Brain microvascular endothelial cell (primary cell): ENCODE data around the gene SIN3B.

ENCODE experiments used
- DNase-seq: peaks from one replicate; pipeline ENCODE4 v3.0.0-alpha.2; 2020
- H3K27ac ChIP-seq: fragments of 250-450 bp; sonication (Bioruptor Pico); 2 replicates; pipeline ENCODE4 v1.5.1; 2020; ENCODE audit warnings: mild to moderate bottlenecking, moderate library complexity
- H3K27me3 ChIP-seq: fragments of 250-450 bp; sonication (Bioruptor Pico); replicated peaks from 2 replicates; pipeline ENCODE4 v1.5.1; 2020; ENCODE audit warnings: mild to moderate bottlenecking
- H3K36me3 ChIP-seq: fragments of 250-450 bp; sonication (Bioruptor Pico); replicated peaks from 2 replicates; pipeline ENCODE4 v1.5.1; 2020; ENCODE audit warnings: mild to moderate bottlenecking
- H3K4me3 ChIP-seq: 2 replicates; pipeline ENCODE4 v1.5.1; 2011; ENCODE audit warnings: low read depth, mild to moderate bottlenecking, control low read depth, low read length, moderate library complexity
- CTCF ChIP-seq: IDR thresholded peaks from 2 replicates; pipeline ENCODE4 v1.5.1; 2011; ENCODE audit warnings: low read depth, mild to moderate bottlenecking, moderate library complexity, low read length, control low read depth, inconsistent platforms; ENCODE audit errors: missing control alignments
- in situ Hi-C: cut with HindIII; loops from 2 replicates; pipeline ENCODE4 v1.10.0; 2017; ENCODE audit warnings: low sequenced_read_pairs, low pct_ligation_motif_present

SIN3B gene

DNA sequence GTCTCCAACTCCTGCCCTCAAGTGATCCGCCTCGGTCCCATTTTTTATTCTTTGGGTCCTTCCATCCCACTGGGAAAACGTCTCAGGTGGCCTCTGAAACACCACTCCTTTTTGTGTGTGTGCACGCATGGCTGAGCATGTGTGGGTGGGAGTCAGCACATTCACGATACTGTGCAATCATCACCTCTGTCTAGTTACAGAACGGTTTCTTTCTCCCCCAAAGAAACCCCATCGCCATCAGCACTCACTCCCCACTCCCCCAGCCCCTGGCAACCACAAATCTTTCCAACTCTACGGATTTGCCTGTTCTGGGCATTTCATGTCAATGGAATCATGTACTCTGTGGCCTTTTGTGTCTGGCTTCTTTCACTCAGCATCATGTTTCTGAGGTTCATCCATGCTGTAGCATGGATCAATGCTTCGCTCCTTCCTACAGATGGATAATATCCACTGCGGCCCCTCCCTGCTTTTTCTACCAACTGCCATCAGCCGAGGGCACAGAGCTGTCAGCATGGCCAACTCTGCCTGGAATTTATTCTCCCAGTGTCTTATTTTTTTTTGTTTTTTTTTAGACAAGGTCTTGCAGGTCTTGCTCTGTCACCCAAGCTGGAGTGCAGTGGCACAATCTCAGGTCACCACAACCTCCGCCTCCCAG, 69.3 kb downstream of the SIN3B start:
- no peak for TF ChIP-seq CTCF

GRCh38 chr19:16899566-16900075, 70.4 kb downstream of the SIN3B start:
- no peak overlapping the region for H3K27ac ChIP-seq
- no peaks in the 10 kb centered on the region for H3K27me3 ChIP-seq
- DNase-seq = peak; percentile 14
- no peaks in the 10 kb centered on the region for H3K36me3 ChIP-seq
- in situ Hi-C loops = no loop called here
- TF ChIP-seq CTCF = peak; percentile 77
- H3K4me3 ChIP-seq = no peak overlapping the region

More for the DNA sequence above, 69.3 kb downstream of the SIN3B start:
- H3K27me3 ChIP-seq = no peaks in the 10 kb centered on the region
- no peak overlapping the region for H3K27ac ChIP-seq
- in situ Hi-C loops = no loop called here
- no peaks in the 10 kb centered on the region for H3K36me3 ChIP-seq
- DNase-seq = no peak
- no peak overlapping the region for H3K4me3 ChIP-seq

DNA sequence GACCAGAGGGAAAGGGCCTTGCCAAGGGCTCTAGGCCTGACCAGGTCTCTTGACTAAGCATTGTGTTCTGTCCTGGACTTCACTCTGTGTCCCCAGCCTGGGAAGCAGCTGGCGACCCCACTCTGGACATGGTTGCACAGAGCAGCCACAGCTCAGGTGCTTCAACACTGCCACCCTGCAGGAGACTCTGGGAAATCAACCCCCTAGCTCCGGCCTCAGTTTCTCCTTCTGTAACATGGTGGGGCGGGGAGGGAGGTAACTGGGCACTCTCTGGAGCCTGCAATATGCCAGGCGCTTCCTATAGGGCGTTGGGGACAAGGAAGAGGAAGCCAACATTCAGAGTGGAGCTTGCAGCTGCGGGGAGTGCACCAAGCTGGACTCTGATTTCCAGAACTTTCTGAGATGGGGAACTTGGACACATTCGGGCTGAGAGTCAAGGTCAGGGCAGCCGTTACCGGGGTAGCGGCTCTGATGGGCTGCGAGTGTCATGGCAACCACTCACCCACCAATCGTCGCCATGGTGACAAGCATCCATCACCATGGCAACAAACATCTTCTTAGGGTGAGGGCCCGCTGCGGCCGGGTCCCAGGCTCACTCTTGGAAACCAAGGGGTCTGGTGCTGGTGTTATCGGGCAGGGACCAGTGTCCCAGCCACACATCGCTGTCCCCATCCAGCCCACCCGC, 72.4 kb downstream of the SIN3B start:
- no peaks in the 10 kb centered on the region for H3K27me3 ChIP-seq
- H3K27ac ChIP-seq = no peak overlapping the region
- DNase-seq = no peak
- no peak overlapping the region for H3K4me3 ChIP-seq
- H3K36me3 ChIP-seq = no peaks in the 10 kb centered on the region
- no peak for TF ChIP-seq CTCF
- in situ Hi-C loops = no loop called here

GRCh38 chr19:16902545-16902944, 73.3 kb downstream of the SIN3B start:
- Histone ChIP-seq H3K27me3 (no peaks in the 10 kb centered on the region), H3K4me3 (no peak overlapping the region), H3K36me3 (no peaks in the 10 kb centered on the region), H3K27ac (no peak overlapping the region)
- DNase-seq = no peak
- no peak for TF ChIP-seq CTCF
- in situ Hi-C loops = no loop called here

- no peak for TF ChIP-seq CTCF
- in situ Hi-C loops = no loop called here
- no peak for DNase-seq
- H3K36me3 ChIP-seq = no peaks in the 10 kb centered on the region
- H3K4me3 ChIP-seq = no peak overlapping the region
- H3K27me3 ChIP-seq = no peaks in the 10 kb centered on the region
- no peak overlapping the region for H3K27ac ChIP-seq
Measured at GRCh38 chr19:16903347-16903746, 74.1 kb downstream of the SIN3B start.

DNA sequence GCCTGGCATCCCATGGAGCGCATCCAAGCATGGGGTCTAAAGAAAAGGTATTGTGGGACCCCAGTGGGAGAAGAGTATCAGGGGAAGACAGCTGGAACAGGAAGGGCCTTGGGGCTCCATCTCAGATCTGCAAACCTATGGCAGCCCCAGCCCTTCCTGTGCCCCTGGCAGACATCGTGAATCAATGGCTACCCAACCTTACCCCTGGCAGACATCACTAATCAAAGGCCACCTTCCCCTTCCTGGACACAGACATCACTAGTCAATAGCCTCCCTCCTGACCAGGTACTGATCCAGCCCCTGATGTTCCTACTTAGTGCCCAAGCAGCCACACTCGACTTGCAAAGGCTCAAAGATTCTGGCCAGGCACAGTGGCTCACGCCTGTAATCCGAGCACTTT, 75.4 kb downstream of the SIN3B start:
- Histone ChIP-seq H3K27me3 (no peaks in the 10 kb centered on the region), H3K27ac (no peak overlapping the region), H3K36me3 (no peaks in the 10 kb centered on the region), H3K4me3 (no peak overlapping the region)
- DNase-seq = no peak
- in situ Hi-C loops = no loop called here
- TF ChIP-seq CTCF = no peak
